Immature natural killer cell (primary cell): ENCODE results near the gene TBC1D22B. TPM values are rescaled to one million over a fixed set of nuclear protein-coding genes. Genes with fewer than 3 reads are reported as not detected.
"Not testable (repeated sequence)": the region's sequence is repeated elsewhere in the genome, so short reads cannot be mapped to it uniquely, and the experiment has no call there.

ENCODE experiments used
- DNase-seq, 3 donors: peaks; one replicate each; pipeline ENCODE4 v3.0.0; 2022; ENCODE audit warnings: mixed read lengths in 1 of 3
- H3K27ac Mint-ChIP-seq, 6 donors: one replicate each; pipeline ENCODE4 v1.8.0; 2020; ENCODE audit warnings: mixed read lengths in 6 of 6, mild to moderate bottlenecking in 5 of 6, inconsistent platforms in 4 of 6, moderate library complexity in 3 of 6
- H3K27me3 Mint-ChIP-seq, 3 donors: one replicate each; pipeline ENCODE4 v1.8.0; 2020 to 2021; ENCODE audit warnings: low read depth in 3 of 3, mild to moderate bottlenecking in 3 of 3, mixed read lengths in 3 of 3, moderate library complexity in 3 of 3, inconsistent platforms in 1 of 3
- H3K36me3 Mint-ChIP-seq, 3 donors: one replicate each; pipeline ENCODE4 v1.8.0; 2020; ENCODE audit warnings: mixed read lengths in 3 of 3, inconsistent platforms in 2 of 3, mild to moderate bottlenecking in 2 of 3
- H3K4me1 Mint-ChIP-seq, 2 donors: one replicate each; pipeline ENCODE4 v1.8.0; 2020; ENCODE audit warnings: inconsistent platforms in 2 of 2, mild to moderate bottlenecking in 2 of 2, mixed read lengths in 2 of 2, moderate library complexity in 1 of 2
- H3K4me3 Mint-ChIP-seq, 5 donors: one replicate each; pipeline ENCODE4 v1.8.0; 2020; ENCODE audit warnings: mild to moderate bottlenecking in 5 of 5, mixed read lengths in 5 of 5, inconsistent platforms in 3 of 5, moderate library complexity in 3 of 5
- H3K9me3 Mint-ChIP-seq, 6 donors: one replicate each; pipeline ENCODE4 v1.8.0; 2020; ENCODE audit warnings: mild to moderate bottlenecking in 6 of 6, mixed read lengths in 6 of 6, inconsistent platforms in 4 of 6, moderate library complexity in 3 of 6
- polyA plus RNA-seq, 3 donors: library from polyadenylated mRNA; unstranded; fragments of 300-500 nt; fragmentation: Illumina TruSeq; gene quantifications; one replicate each; pipeline ENCODE4 v1.2.3, GENCODE V29; 2021

The TBC1D22B gene
- polyA plus RNA-seq, 3 donors from 2014 or later, result 4.3 to 8.4 (median 7.2) TPM

GRCh38 chr6:37305841-37306425 is 48.4 kb downstream of the TBC1D22B start:
- no peaks in the 10 kb centered on the region for H3K4me1 Mint-ChIP-seq
- peaks cover 30 to 35% (median 31%) of the 10 kb centered on the region in 3 donors for H3K36me3 Mint-ChIP-seq
- no peak overlapping the region for H3K27ac Mint-ChIP-seq
- H3K9me3 Mint-ChIP-seq, result no peaks in the 10 kb centered on the region
- DNase-seq, result no peak
- no peaks in the 10 kb centered on the region for H3K27me3 Mint-ChIP-seq
- no peak overlapping the region for H3K4me3 Mint-ChIP-seq

GRCh38 chr6:37306624-37307222 is 49.2 kb downstream of the TBC1D22B start:
- H3K27ac Mint-ChIP-seq, result no peak overlapping the region
- no peaks in the 10 kb centered on the region for H3K27me3 Mint-ChIP-seq
- H3K36me3 Mint-ChIP-seq, result peaks cover 25 to 35% (median 30%) of the 10 kb centered on the region in 3 donors

GRCh38 chr6:37307484-37307883 is 49.9 kb downstream of the TBC1D22B start:
- H3K4me1 Mint-ChIP-seq, H3K4me3 Mint-ChIP-seq, DNase-seq, H3K27me3 Mint-ChIP-seq, H3K27ac Mint-ChIP-seq, H3K9me3 Mint-ChIP-seq: not testable (repeated sequence)
- peaks cover 21 to 28% (median 27%) of the 10 kb centered on the region in 3 donors for H3K36me3 Mint-ChIP-seq

More at GRCh38 chr6:37306624-37307222, 49.2 kb downstream of the TBC1D22B start:
- H3K4me3 Mint-ChIP-seq, result no peak overlapping the region
- H3K9me3 Mint-ChIP-seq, result no peaks in the 10 kb centered on the region
- no peak for DNase-seq
- no peaks in the 10 kb centered on the region for H3K4me1 Mint-ChIP-seq

GRCh38 chr6:37308069-37308815 is 50.7 kb downstream of the TBC1D22B start:
- Mint-ChIP-seq H3K9me3 (no peaks in the 10 kb centered on the region), H3K36me3 (peaks cover 18 to 21% (median 20%) of the 10 kb centered on the region in 3 donors), H3K4me3 (no peak overlapping the region), H3K27ac (peak overlapping the region in 1 of 6 donors; percentile 52), H3K4me1 (no peaks in the 10 kb centered on the region), H3K27me3 (peaks cover 0 to 3% (median 1%) of the 10 kb centered on the region in 3 donors)
- DNase-seq, result no peak

GRCh38 chr6:37309046-37309445 is 51.5 kb downstream of the TBC1D22B start:
- Mint-ChIP-seq H3K4me3 (no peak overlapping the region), H3K36me3 (peaks cover 18 to 23% (median 18%) of the 10 kb centered on the region in 3 donors), H3K27ac (no peak overlapping the region), H3K27me3 (peaks cover 0 to 3% (median 1%) of the 10 kb centered on the region in 3 donors), H3K9me3 (no peaks in the 10 kb centered on the region), H3K4me1 (peaks cover 0 to 3% of the 10 kb centered on the region in 2 donors)
- no peak for DNase-seq

- peaks cover 0 to 3% (median 1%) of the 10 kb centered on the region in 3 donors for H3K27me3 Mint-ChIP-seq
- H3K9me3 Mint-ChIP-seq, result no peaks in the 10 kb centered on the region
- DNase-seq, result no peak
- peaks cover 4 to 9% of the 10 kb centered on the region in 2 donors for H3K4me1 Mint-ChIP-seq
- no peak overlapping the region for H3K27ac Mint-ChIP-seq
- H3K4me3 Mint-ChIP-seq, result no peak overlapping the region
- H3K36me3 Mint-ChIP-seq, result peaks cover 17 to 23% (median 17%) of the 10 kb centered on the region in 3 donors
Measured at GRCh38 chr6:37309692-37310091, 52.1 kb downstream of the TBC1D22B start.

- Mint-ChIP-seq H3K27ac (peak overlapping the region in 1 of 6 donors; percentile 13), H3K36me3 (peaks cover 15 to 27% (median 21%) of the 10 kb centered on the region in 3 donors), H3K4me3 (no peak overlapping the region), H3K9me3 (no peaks in the 10 kb centered on the region), H3K4me1 (peaks cover 7 to 14% of the 10 kb centered on the region in 2 donors), H3K27me3 (peaks cover 0 to 4% (median 1%) of the 10 kb centered on the region in 3 donors)
- DNase-seq, result no peak
Measured at GRCh38 chr6:37310966-37311365, 53.4 kb downstream of the TBC1D22B start.

- H3K27ac Mint-ChIP-seq, result peak overlapping the region in 1 of 6 donors; percentile 67
- no peaks in the 10 kb centered on the region for H3K9me3 Mint-ChIP-seq
- H3K4me1 Mint-ChIP-seq, result peaks cover 7 to 14% of the 10 kb centered on the region in 2 donors
- H3K36me3 Mint-ChIP-seq, result peaks cover 15 to 23% (median 21%) of the 10 kb centered on the region in 3 donors
- no peak overlapping the region for H3K4me3 Mint-ChIP-seq
- H3K27me3 Mint-ChIP-seq, result peaks cover 0 to 4% (median 1%) of the 10 kb centered on the region in 3 donors
- no peak for DNase-seq
Measured at GRCh38 chr6:37311741-37312473, 54.3 kb downstream of the TBC1D22B start.

GRCh38 chr6:37313723-37314486 is 56.3 kb downstream of the TBC1D22B start:
- Mint-ChIP-seq H3K27ac (no peak overlapping the region), H3K27me3 (peaks cover 0 to 4% (median 1%) of the 10 kb centered on the region in 3 donors)

GRCh38 chr6:37314487-37315156 is 57.0 kb downstream of the TBC1D22B start:
- DNase-seq, result peak in 2 of 3 donors; percentile 31 to 37
- H3K4me3 Mint-ChIP-seq, result no peak overlapping the region

More at GRCh38 chr6:37313723-37314486, 56.3 kb downstream of the TBC1D22B start:
- H3K36me3 Mint-ChIP-seq, result peaks cover 15 to 23% (median 21%) of the 10 kb centered on the region in 3 donors
- no peak for DNase-seq
- H3K4me3 Mint-ChIP-seq, result no peak overlapping the region
- H3K4me1 Mint-ChIP-seq, result peaks cover 7 to 14% of the 10 kb centered on the region in 2 donors
- H3K9me3 Mint-ChIP-seq, result no peaks in the 10 kb centered on the region

GRCh38 chr6:37315157-37315515 is 57.6 kb downstream of the TBC1D22B start:
- Mint-ChIP-seq H3K9me3 (no peaks in the 10 kb centered on the region), H3K36me3 (peaks cover 16 to 21% (median 19%) of the 10 kb centered on the region in 3 donors), H3K27ac (no peak overlapping the region), H3K4me1 (peaks cover 7 to 14% of the 10 kb centered on the region in 2 donors), H3K4me3 (no peak overlapping the region), H3K27me3 (peaks cover 0 to 4% (median 1%) of the 10 kb centered on the region in 3 donors)
- DNase-seq, result no peak

More at GRCh38 chr6:37314487-37315156, 57.0 kb downstream of the TBC1D22B start:
- Mint-ChIP-seq H3K27me3 (peaks cover 0 to 4% (median 1%) of the 10 kb centered on the region in 3 donors), H3K27ac (peak overlapping the region in 2 of 6 donors; percentile 7 to 8), H3K9me3 (no peaks in the 10 kb centered on the region), H3K4me1 (peaks cover 7 to 14% of the 10 kb centered on the region in 2 donors), H3K36me3 (peaks cover 16 to 18% (median 18%) of the 10 kb centered on the region in 3 donors)

GRCh38 chr6:37316071-37316470 is 58.5 kb downstream of the TBC1D22B start:
- H3K36me3 Mint-ChIP-seq, result peaks cover 16 to 22% (median 21%) of the 10 kb centered on the region in 3 donors
- peaks cover 7 to 14% of the 10 kb centered on the region in 2 donors for H3K4me1 Mint-ChIP-seq
- H3K27me3 Mint-ChIP-seq, result peaks cover 0 to 4% (median 1%) of the 10 kb centered on the region in 3 donors
- no peak overlapping the region for H3K27ac Mint-ChIP-seq
- DNase-seq, result no peak
- no peak overlapping the region for H3K4me3 Mint-ChIP-seq
- no peaks in the 10 kb centered on the region for H3K9me3 Mint-ChIP-seq
